Right lobe of liver (tissue), 6 donors: Measurements from ENCODE around the gene ATP6V0A1. TPM values are rescaled to one million over a fixed set of nuclear protein-coding genes. Genes with fewer than 3 reads are reported as not detected.

ENCODE experiments used
- ATAC-seq, 4 donors: fragments of 200-7000 bp; cut with Tn5 transposase; one replicate each; pipeline ENCODE4 v1.9.1; 2020; ENCODE audit warnings: mild to moderate bottlenecking in 4 of 4, moderate library complexity in 4 of 4
- DNase-seq, 3 donors: peaks; one replicate each; pipeline ENCODE4 v3.0.0-alpha.2; 2020
- H3K27ac ChIP-seq, 3 donors: fragments of 200-600 bp; one replicate each; pipeline ENCODE4 v1.8.0; 2022
- H3K27me3 ChIP-seq, 2 donors: fragments of 200-600 bp; one replicate each; pipeline ENCODE4 v1.8.0; 2022
- H3K36me3 ChIP-seq, 4 donors: fragments of 200-600 bp; sonication (generic) in 1 of 4; one replicate each; pipeline versions ENCODE4 v1.5.1 to v1.8.0; 2017 to 2022; ENCODE audit warnings: control low read depth in 1 of 4
- H3K4me1 ChIP-seq, 4 donors: fragments of 200-600 bp; sonication (generic) in 1 of 4; one replicate each; pipeline versions ENCODE4 v1.5.1 to v1.8.0; 2017 to 2022; ENCODE audit warnings: control low read depth in 1 of 4
- H3K4me3 ChIP-seq, 3 donors: fragments of 200-600 bp; one replicate each; pipeline ENCODE4 v1.8.0; 2022
- H3K9me3 ChIP-seq, 4 donors: fragments of 200-600 bp; sonication (generic) in 1 of 4; one replicate each; pipeline versions ENCODE4 v1.5.1 to v1.8.0; 2017 to 2022; ENCODE audit warnings: control low read depth in 1 of 4
- POLR2A ChIP-seq: fragments of 450-650 bp; IDR thresholded peaks from one replicate; pipeline ENCODE4 v1.6.1; 2017; ENCODE audit warnings: antibody characterized with exemption, mild to moderate bottlenecking
- WGBS: methylation state at CpG from one replicate; pipeline ENCODE4 v1.1.6; 2018; ENCODE audit warnings: low coverage, low lambda C conversion rate; ENCODE audit not compliant: insufficient coverage; ENCODE audit errors: missing lambda C conversion rate; 5-methylcytosine and 5-hydroxymethylcytosine counted together
- intact Hi-C, 2 donors: fragments of 100-400 bp; cut with DNase I; formaldehyde crosslinking; loops; one replicate each; pipeline versions ENCODE4 v1.11.2 to v1.14.1; 2022
- total RNA-seq, 6 experiments: library from RNA; depleted of rRNA in 2 of 6; stranded (reverse); fragments of >200 nt in 2 of 6; fragmentation: NEBNext Ultra II Directional in 3 of 6; extraction: Animal tissue kit (Norgen Biotek cat#: 25700) in 3 of 6; gene quantifications; one replicate each; pipeline versions ENCODE4 v1.1.0 to v1.2.4, GENCODE V29; 2016 to 2023
- TF ChIP-seq, protein P1 (sequence below), 4 donors: fragments of 200-600 bp in 3 of 4; fragments of 450-650 bp in 1 of 4; IDR thresholded peaks; one replicate each; pipeline versions ENCODE4 v1.5.1 to v1.8.0; 2016 to 2022; ENCODE audit warnings: antibody characterized with exemption in 4 of 4, mild to moderate bottlenecking in 2 of 4
- donor health status: DM: no; HTN: yes; CAD: no.
- donor health status: DM: no; HTN: no; CAD: no.
- donor health status: DM: no; HTN: no; CAD: no.
- donor health status: DM: no; HTN: yes; CAD: no.
- donor health status: DM: no; HTN: yes; CAD: no.

ATP6V0A1 gene
- total RNA-seq, 6 experiments from 2014 or later, result 36.4 to 66.0 (median 49.4) TPM

DNA sequence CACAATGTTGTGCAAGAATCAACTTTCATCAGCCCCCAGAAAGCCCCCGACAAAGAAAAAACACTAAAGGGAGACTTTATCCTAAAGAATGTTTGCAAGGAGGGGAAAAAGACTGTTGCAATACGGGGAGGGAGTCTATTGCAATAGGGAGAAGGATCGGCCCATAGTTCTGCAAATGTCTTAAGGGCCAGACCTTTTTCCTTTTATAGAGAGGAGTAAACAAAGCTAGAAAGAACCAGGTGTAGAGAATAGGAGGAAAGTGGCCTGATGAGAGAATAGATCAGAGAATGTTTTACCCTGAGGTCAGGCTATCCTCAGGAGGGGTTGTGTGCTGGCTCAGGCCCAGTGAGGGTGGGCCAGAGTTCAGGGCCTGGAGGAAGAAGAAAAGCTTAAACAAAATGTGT is 26.9 kb upstream of the ATP6V0A1 start:
- no peak for TF ChIP-seq POLR2A
- TF ChIP-seq, protein P1, sequence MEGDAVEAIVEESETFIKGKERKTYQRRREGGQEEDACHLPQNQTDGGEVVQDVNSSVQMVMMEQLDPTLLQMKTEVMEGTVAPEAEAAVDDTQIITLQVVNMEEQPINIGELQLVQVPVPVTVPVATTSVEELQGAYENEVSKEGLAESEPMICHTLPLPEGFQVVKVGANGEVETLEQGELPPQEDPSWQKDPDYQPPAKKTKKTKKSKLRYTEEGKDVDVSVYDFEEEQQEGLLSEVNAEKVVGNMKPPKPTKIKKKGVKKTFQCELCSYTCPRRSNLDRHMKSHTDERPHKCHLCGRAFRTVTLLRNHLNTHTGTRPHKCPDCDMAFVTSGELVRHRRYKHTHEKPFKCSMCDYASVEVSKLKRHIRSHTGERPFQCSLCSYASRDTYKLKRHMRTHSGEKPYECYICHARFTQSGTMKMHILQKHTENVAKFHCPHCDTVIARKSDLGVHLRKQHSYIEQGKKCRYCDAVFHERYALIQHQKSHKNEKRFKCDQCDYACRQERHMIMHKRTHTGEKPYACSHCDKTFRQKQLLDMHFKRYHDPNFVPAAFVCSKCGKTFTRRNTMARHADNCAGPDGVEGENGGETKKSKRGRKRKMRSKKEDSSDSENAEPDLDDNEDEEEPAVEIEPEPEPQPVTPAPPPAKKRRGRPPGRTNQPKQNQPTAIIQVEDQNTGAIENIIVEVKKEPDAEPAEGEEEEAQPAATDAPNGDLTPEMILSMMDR (IDR thresholded peaks at IDR 0.05), result no peak
- H3K27ac ChIP-seq, result no peak overlapping the region
- no peak for ATAC-seq

DNA sequence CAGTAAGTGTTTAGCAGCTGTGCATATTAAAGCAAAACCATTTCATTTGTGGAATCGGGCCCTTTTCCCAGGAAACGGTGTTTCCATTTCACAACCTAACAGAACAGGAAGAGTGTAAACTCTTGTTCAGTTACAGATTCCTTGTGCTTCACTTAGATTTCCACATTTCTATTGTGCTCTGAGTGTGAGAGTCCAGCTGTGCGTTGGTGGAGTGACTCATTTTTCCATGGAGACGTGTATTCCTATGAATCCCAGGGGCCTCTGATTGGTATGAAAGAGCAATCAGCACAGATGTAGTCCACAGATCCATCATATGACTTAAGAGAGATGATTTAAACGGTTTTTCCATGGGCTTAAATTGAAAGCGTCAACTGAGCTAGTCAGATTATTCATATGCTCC is 22.3 kb upstream of the ATP6V0A1 start:
- TF ChIP-seq, protein P1 (IDR thresholded peaks at IDR 0.05), result no peak
- TF ChIP-seq POLR2A, result no peak
- no peak for DNase-seq
- no peaks in the 10 kb centered on the region for H3K4me1 ChIP-seq
- no peaks in the 10 kb centered on the region for H3K9me3 ChIP-seq
- WGBS, result 68% methylated on average over 6 of the region's 6 CpGs
- intact Hi-C loops, result no loop called here
- no peaks in the 10 kb centered on the region for H3K27me3 ChIP-seq
- H3K27ac ChIP-seq, result no peak overlapping the region
- no peaks in the 10 kb centered on the region for H3K36me3 ChIP-seq
- no peak overlapping the region for H3K4me3 ChIP-seq
- peak in 1 of 4 donors; percentile 55 for ATAC-seq

More for the DNA sequence above, 26.9 kb upstream of the ATP6V0A1 start:
- Histone ChIP-seq H3K27me3 (no peaks in the 10 kb centered on the region), H3K4me1 (no peaks in the 10 kb centered on the region), H3K36me3 (no peaks in the 10 kb centered on the region), H3K9me3 (no peaks in the 10 kb centered on the region), H3K4me3 (no peak overlapping the region)
- peak in 1 of 3 donors; percentile 11 for DNase-seq
- intact Hi-C loops, result no loop called here
- 49% methylated on average over 3 of the region's 3 CpGs for WGBS

DNA sequence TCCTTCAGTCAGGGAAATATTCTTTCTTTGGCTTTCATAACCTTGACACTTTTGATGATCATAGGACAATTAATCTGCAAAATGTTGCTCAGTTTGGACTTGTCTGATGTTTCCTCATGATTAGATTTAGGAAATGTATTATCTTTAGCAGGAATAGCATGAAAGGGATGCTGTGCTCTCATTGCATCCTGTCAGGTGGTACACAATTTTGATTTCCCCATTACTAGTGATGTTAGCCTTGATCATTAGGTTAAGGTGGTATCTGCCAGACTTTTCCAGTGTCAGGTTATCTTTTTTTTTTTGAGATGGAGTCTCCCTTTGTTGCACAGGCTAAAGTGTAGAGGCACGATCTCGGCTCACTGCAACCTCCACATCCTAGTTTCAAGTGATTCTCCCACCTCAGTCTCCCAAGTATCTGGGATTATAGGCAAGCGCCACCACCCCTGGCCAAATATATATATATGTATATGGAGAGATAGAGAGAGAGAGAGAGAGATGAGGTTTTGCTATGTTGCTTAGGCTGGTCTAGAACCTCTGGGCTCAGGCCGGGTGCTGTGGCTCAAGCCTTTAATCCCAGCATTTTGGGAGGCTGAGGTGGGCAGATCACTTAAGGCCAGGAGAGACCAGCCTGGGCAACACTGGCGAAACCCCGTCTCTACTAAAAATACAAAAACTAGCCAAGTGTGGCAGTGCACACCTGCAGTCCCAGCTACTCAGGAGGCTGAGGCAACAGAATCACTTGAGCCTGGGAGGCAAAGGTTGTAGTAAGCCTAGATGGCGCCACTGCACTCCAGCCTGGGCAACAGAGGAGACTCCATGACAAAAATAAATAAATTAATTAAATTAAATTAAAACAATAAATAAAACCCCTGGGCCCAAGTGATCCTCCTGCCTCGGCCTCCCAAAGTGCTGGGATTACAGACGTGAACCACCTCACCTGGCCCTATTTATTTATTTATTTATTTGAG is 19.8 kb upstream of the ATP6V0A1 start:
- ATAC-seq (peak in 3 of 4 donors; percentile 38 to 52 (median 48)), DNase-seq (peak in 2 of 3 donors; percentile 35 to 37)
- 76% methylated on average over 6 of the region's 9 CpGs for WGBS
- Histone ChIP-seq H3K27me3 (no peaks in the 10 kb centered on the region), H3K36me3 (no peaks in the 10 kb centered on the region), H3K4me1 (no peaks in the 10 kb centered on the region), H3K27ac (no peak overlapping the region), H3K9me3 (no peaks in the 10 kb centered on the region), H3K4me3 (no peak overlapping the region)
- TF ChIP-seq, protein P1 (IDR thresholded peaks at IDR 0.05), result peak; percentile 17 to 45 (median 45)
- TF ChIP-seq POLR2A, result no peak
- intact Hi-C loops, result no loop called here

DNA sequence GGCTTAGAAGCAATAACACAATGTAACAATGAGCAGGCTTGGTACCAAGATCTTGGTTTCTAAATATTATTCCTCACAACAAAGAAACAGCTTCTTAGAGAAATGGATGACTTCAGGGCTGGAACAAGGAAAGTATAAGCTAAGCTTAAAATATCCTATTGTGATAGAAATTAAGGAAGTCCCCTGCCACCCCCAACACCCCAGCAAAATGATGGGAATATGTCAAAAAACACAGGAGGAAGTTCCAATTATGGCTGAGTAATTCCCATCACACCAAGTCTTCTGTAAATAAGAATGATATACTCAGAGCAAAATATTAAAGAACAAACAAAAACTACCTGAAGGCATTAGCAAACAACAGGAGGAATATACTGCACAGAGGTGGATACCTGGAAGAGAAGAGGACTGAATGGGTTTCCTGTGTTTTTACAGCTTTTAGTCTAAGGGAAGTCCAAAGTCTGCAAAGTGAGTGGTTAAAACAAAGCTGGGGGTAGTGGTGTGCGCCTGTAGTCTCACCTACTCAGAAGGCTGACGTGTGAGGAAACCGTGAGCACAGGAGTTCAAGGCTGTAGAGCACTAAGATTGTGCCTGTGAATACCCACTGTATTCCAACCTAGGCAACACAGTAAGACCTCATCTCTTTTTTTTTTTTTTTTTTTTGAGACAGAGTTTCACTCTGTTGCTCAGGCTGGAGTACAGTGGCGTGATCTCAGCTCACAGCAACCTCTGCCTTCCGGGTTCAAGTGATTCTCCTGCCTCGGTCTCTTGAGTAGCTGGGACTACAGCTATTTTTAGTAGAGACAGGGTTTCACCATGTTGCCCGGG is 17.1 kb upstream of the ATP6V0A1 start:
- TF ChIP-seq POLR2A, result no peak
- TF ChIP-seq, protein P1 (IDR thresholded peaks at IDR 0.05), result no peak
- DNase-seq (peak in 1 of 3 donors; percentile 10), ATAC-seq (peak in 3 of 4 donors; percentile 17 to 55 (median 30))
- Histone ChIP-seq H3K4me3 (no peak overlapping the region), H3K4me1 (no peaks in the 10 kb centered on the region), H3K27ac (no peak overlapping the region), H3K36me3 (no peaks in the 10 kb centered on the region), H3K9me3 (no peaks in the 10 kb centered on the region), H3K27me3 (no peaks in the 10 kb centered on the region)
- intact Hi-C loops, result no loop called here
- WGBS, result 42% methylated on average over 7 of the region's 7 CpGs
